Adrenal gland (tissue), 5 donors: ENCODE measurements around the gene FBLN7.

Source experiments
- POLR2A ChIP-seq, 2 donors: fragments of 450-650 bp; IDR thresholded peaks; one replicate each; pipeline ENCODE4 v1.6.1; 2017; ENCODE audit warnings: antibody characterized with exemption in 2 of 2, mild to moderate bottlenecking in 2 of 2, moderate library complexity in 1 of 2
- TF ChIP-seq, protein P1 (sequence below), 6 experiments: fragments of 450-650 bp in 4 of 6; fragments of 200-600 bp in 2 of 6; sonication (generic) in 1 of 6; IDR thresholded peaks; 1 replicate in 5 of 6; 2 replicates in 1 of 6; pipeline versions ENCODE4 v1.5.1 to v1.8.0; 2016 to 2021; ENCODE audit warnings: antibody characterized with exemption in 6 of 6, mild to moderate bottlenecking in 2 of 6, moderate library complexity in 1 of 6
- donor health status: DM: no; HTN: no; CAD: no.

DNA sequence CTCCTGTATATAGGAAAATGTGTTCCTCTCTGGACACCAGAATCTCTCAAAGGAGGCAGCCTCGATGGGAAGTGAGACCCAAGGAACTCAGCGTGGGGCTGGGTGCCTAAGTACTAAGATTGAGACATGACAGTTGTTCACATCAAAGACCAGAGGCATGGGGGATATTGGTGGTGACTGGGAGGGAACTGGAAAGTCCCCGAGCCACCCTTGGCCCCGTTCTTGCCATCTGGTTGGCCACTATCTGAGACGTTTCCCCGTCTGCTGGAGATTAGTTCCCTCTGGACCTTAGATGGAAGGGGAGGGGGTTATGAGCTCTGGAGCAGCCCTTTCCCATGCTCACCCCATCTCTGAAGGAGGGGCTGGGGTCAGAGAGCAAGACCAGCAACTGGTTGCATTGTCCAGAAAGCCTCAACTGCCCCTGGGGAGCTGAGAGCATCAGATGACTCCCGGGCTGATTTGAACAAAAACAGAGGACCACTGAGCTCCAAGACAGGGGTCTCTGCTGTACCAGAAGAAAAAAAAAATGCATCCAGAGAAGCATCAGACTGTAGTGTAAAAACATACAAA, 11.8 kb downstream of the FBLN7 start:
- TF ChIP-seq, protein P1, sequence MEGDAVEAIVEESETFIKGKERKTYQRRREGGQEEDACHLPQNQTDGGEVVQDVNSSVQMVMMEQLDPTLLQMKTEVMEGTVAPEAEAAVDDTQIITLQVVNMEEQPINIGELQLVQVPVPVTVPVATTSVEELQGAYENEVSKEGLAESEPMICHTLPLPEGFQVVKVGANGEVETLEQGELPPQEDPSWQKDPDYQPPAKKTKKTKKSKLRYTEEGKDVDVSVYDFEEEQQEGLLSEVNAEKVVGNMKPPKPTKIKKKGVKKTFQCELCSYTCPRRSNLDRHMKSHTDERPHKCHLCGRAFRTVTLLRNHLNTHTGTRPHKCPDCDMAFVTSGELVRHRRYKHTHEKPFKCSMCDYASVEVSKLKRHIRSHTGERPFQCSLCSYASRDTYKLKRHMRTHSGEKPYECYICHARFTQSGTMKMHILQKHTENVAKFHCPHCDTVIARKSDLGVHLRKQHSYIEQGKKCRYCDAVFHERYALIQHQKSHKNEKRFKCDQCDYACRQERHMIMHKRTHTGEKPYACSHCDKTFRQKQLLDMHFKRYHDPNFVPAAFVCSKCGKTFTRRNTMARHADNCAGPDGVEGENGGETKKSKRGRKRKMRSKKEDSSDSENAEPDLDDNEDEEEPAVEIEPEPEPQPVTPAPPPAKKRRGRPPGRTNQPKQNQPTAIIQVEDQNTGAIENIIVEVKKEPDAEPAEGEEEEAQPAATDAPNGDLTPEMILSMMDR (IDR thresholded peaks at IDR 0.05): no peak
- no peak for TF ChIP-seq POLR2A (IDR thresholded peaks at IDR 0.05)
